OCI-LY7 (cell line): ENCODE data around the gene CFAP61. TPM values are rescaled to one million over a fixed set of nuclear protein-coding genes. Genes with fewer than 3 reads are reported as not detected.

Experiments
- BruUV-seq: library from RNA; stranded (reverse); fragments of 400-500 nt; replicated peaks from 2 replicates; lab custom pipeline; 2021; lab: Mats Ljungman, UMichigan
- CTCF ChIA-PET: fragments of 300-600 bp; sonication (Branson Sonifier 250); formaldehyde crosslinking; loops from one replicate; lab custom pipeline; 2022; ENCODE audit warnings: antibody characterized with exemption; ENCODE audit not compliant: unreplicated experiment; lab: Charles Lee
- POLR2A ChIA-PET: fragments of 300-600 bp; sonication (Branson Sonifier 250); formaldehyde crosslinking; loops from one replicate; lab custom pipeline; 2022; ENCODE audit warnings: antibody characterized with exemption; lab: Charles Lee
- DNase-seq: peaks from one replicate; pipeline ENCODE4 v3.0.0-alpha.2; 2015; ENCODE audit warnings: low spot score
- H2AFZ ChIP-seq: fragments of 200-600 bp; sonication (generic), shearing (Covaris generic); 2 replicates; pipeline ENCODE4 v1.6.1; 2014; ENCODE audit warnings: mild to moderate bottlenecking, antibody characterized with exemption, low read length, moderate library complexity
- H3K27ac ChIP-seq: fragments of 200-600 bp; sonication (generic); 2 replicates; pipeline ENCODE4 v1.5.1; 2014; ENCODE audit warnings: mixed run types, low read depth, mild to moderate bottlenecking, moderate library complexity, low read length, inconsistent platforms; ENCODE audit not compliant: poor library complexity, severe bottlenecking
- H3K36me3 ChIP-seq: fragments of 200-600 bp; sonication (generic); 2 replicates; pipeline ENCODE4 v1.6.1; 2014; ENCODE audit warnings: mild to moderate bottlenecking, antibody characterized with exemption, low read length, moderate library complexity, mixed read lengths; ENCODE audit not compliant: insufficient read depth
- H3K4me1 ChIP-seq: fragments of 200-600 bp; sonication (generic); 2 replicates; pipeline ENCODE4 v1.5.1; 2014; ENCODE audit warnings: mild to moderate bottlenecking, low read length; ENCODE audit not compliant: insufficient read depth, poor library complexity, severe bottlenecking
- H3K4me2 ChIP-seq: fragments of 200-600 bp; sonication (generic); 2 replicates; pipeline ENCODE4 v1.6.1; 2014; ENCODE audit warnings: mild to moderate bottlenecking, low read length
- H3K4me3 ChIP-seq: fragments of 200-600 bp; sonication (generic); 2 replicates; pipeline ENCODE4 v1.5.1; 2014; ENCODE audit warnings: mild to moderate bottlenecking, low read depth, low read length; ENCODE audit not compliant: poor library complexity, severe bottlenecking
- H3K79me2 ChIP-seq: fragments of 200-600 bp; sonication (generic); 2 replicates; pipeline ENCODE4 v1.6.1; 2016; ENCODE audit warnings: low read depth, mild to moderate bottlenecking, low read length, moderate library complexity, mixed read lengths; ENCODE audit not compliant: insufficient read depth
- H3K9me2 ChIP-seq: fragments of 200-600 bp; sonication (generic); 2 replicates; pipeline ENCODE4 v1.6.1; 2016; ENCODE audit warnings: mild to moderate bottlenecking, low read length, mixed read lengths; ENCODE audit not compliant: insufficient read depth
- H3K9me3 ChIP-seq: fragments of 200-600 bp; sonication (generic); 2 replicates; pipeline ENCODE4 v1.6.1; 2014; ENCODE audit warnings: mild to moderate bottlenecking, mixed run types, low read length, mixed read lengths
- H4K20me1 ChIP-seq: fragments of 200-600 bp; sonication (generic); 2 replicates; pipeline ENCODE4 v1.6.1; 2014; ENCODE audit warnings: mild to moderate bottlenecking, antibody characterized with exemption, low read length, moderate library complexity, mixed read lengths; ENCODE audit not compliant: insufficient read depth
- CTCF ChIP-seq: fragments of 200-600 bp; sonication (generic); conservative IDR thresholded peaks from 2 replicates; pipeline ENCODE4 v1.5.1; 2014; ENCODE audit warnings: mild to moderate bottlenecking, antibody characterized with exemption, low read length, moderate library complexity, mixed read lengths
- EZH2phosphoT487 ChIP-seq: fragments of 200-600 bp; sonication (generic); IDR thresholded peaks from 2 replicates; pipeline ENCODE4 v1.6.1; 2018; ENCODE audit warnings: low read depth, borderline replicate concordance, mild to moderate bottlenecking, mixed run types, antibody characterized with exemption, low read length, moderate library complexity, mixed read lengths
- intact Hi-C: fragments of 100-400 bp; cut with micrococcal nuclease; formaldehyde crosslinking; loops from one replicate; pipeline ENCODE4 v1.10.0; 2022; ENCODE audit not compliant: unreplicated experiment
- total RNA-seq, 2 experiments: library from RNA; depleted of rRNA in 1 of 2; stranded (reverse); fragments of >200 nt in 1 of 2; shearing (Covaris generic) in 1 of 2; gene quantifications; 2 replicates each; pipeline ENCODE4 v1.2.3, GENCODE V29; 2014 to 2022

CFAP61 gene
- total RNA-seq, 2 experiments from 2014 or later, result 0.06 TPM; not detected in 1

DNA sequence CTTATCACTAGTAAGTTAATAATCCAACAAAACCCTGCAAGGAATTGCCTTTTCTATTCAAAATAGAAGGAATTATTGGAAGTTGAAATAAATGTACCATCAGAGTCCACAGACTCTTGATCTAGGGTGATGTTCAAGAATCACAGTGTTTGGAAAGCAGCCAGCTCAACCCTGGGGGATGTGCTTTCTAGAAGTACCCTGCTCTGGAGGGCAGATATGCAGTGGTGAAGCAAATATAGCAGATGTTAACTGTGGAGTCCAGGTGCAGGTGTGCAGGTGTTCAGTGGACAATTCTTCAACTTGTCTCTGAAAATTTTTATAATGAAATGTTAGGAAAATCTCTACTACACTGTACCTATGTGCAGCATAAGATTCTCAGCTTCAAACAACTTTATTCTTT, 306.5 kb downstream of the CFAP61 start:
- no peaks in the 10 kb centered on the region for H3K79me2 ChIP-seq
- ChIA-PET CTCF (no interaction called here), POLR2A (interaction anchor here (0.6 to 0.7 kb wide), 2 partner anchors 221 to 1651 kb away, joined by 3 read pairs; no protein-coding TSS in a partner anchor)
- no peak for TF ChIP-seq EZH2phosphoT487
- TF ChIP-seq CTCF, result no peak
- H3K4me1 ChIP-seq, result no peaks in the 10 kb centered on the region
- no peak overlapping the region for H3K4me3 ChIP-seq
- no peaks in the 10 kb centered on the region for H3K9me3 ChIP-seq
- H3K4me2 ChIP-seq, result no peak overlapping the region
- intact Hi-C loops, result no loop called here
- H3K36me3 ChIP-seq, result no peaks in the 10 kb centered on the region
- H3K9me2 ChIP-seq, result no peaks in the 10 kb centered on the region
- BruUV-seq, result no TSS peak
- no peak for DNase-seq
- no peak overlapping the region for H2AFZ ChIP-seq
- H3K27ac ChIP-seq, result no peak overlapping the region
- H4K20me1 ChIP-seq, result no peaks in the 10 kb centered on the region

- no TSS peak for BruUV-seq
- H3K4me1 ChIP-seq, result no peaks in the 10 kb centered on the region
- H3K9me3 ChIP-seq, result no peaks in the 10 kb centered on the region
- no peak for DNase-seq
- intact Hi-C loops, result loop anchor here (1.0 kb wide), 1 partner anchor 209 kb away; no protein-coding TSS in a partner anchor
- no peak overlapping the region for H3K27ac ChIP-seq
- no peaks in the 10 kb centered on the region for H4K20me1 ChIP-seq
- no peak overlapping the region for H3K4me3 ChIP-seq
- CTCF ChIA-PET, result no interaction called here
- TF ChIP-seq CTCF (no peak), EZH2phosphoT487 (no peak)
- H3K36me3 ChIP-seq, result no peaks in the 10 kb centered on the region
- POLR2A ChIA-PET, result interaction anchor here (0.7 kb wide), 1 partner anchor 222 kb away, joined by 3 read pairs; no protein-coding TSS in a partner anchor
- no peak overlapping the region for H2AFZ ChIP-seq
- no peaks in the 10 kb centered on the region for H3K79me2 ChIP-seq
- no peak overlapping the region for H3K4me2 ChIP-seq
- no peaks in the 10 kb centered on the region for H3K9me2 ChIP-seq
Observed at GRCh38 chr20:20359628-20360027, 307.3 kb downstream of the CFAP61 start.

- no peaks in the 10 kb centered on the region for H3K9me2 ChIP-seq
- CTCF ChIA-PET, result no interaction called here
- H3K36me3 ChIP-seq, result no peaks in the 10 kb centered on the region
- H3K27ac ChIP-seq, result no peak overlapping the region
- H3K4me3 ChIP-seq, result no peak overlapping the region
- intact Hi-C loops, result loop anchor here (1.0 kb wide), 1 partner anchor 208 kb away; no protein-coding TSS in a partner anchor
- H3K9me3 ChIP-seq, result no peaks in the 10 kb centered on the region
- peak; percentile 39 for DNase-seq
- no peaks in the 10 kb centered on the region for H3K4me1 ChIP-seq
- no peak overlapping the region for H2AFZ ChIP-seq
- peak; percentile 86 for TF ChIP-seq CTCF
- TF ChIP-seq EZH2phosphoT487, result no peak
- H3K4me2 ChIP-seq, result no peak overlapping the region
- POLR2A ChIA-PET, result no interaction called here
- H3K79me2 ChIP-seq, result no peaks in the 10 kb centered on the region
- no peaks in the 10 kb centered on the region for H4K20me1 ChIP-seq
- no TSS peak for BruUV-seq
Observed at GRCh38 chr20:20360464-20360863, 308.1 kb downstream of the CFAP61 start.
